GM18502 (cell line): ENCODE data around the gene DHDDS.
"Not testable (repeated sequence)": the region's sequence is repeated elsewhere in the genome, so short reads cannot be mapped to it uniquely, and the experiment has no call there.

Source experiments
- ATAC-seq: cut with Tn5 transposase; IDR thresholded peaks from one replicate; pipeline ENCODE4 v1.9.1; 2021; ENCODE audit warnings: mild to moderate bottlenecking; ENCODE audit not compliant: unreplicated experiment, poor library complexity

DHDDS gene

GRCh38 chr1:26431979-26432695 lies at the start of gene DHDDS:
Gene DHDDS, plus strand, starts transcription at chr1:26432321. Its CDS starts 625 bp downstream, at chr1:26432946.
- ATAC-seq, result peak; percentile 93

GRCh38 chr1:26384076-26384475 lies 48.0 kb upstream of the DHDDS start:
- no peak for ATAC-seq

GRCh38 chr1:26385063-26385462 lies 47.1 kb upstream of the DHDDS start:
- not testable (repeated sequence) for ATAC-seq

GRCh38 chr1:26387447-26387846 lies 44.7 kb upstream of the DHDDS start:
- no peak for ATAC-seq

- ATAC-seq, result no peak
Observed at GRCh38 chr1:26388791-26389445, 43.2 kb upstream of the DHDDS start.

GRCh38 chr1:26389604-26390247 lies 42.4 kb upstream of the DHDDS start:
- no peak for ATAC-seq

GRCh38 chr1:26391450-26391849 lies 40.7 kb upstream of the DHDDS start:
- no peak for ATAC-seq

- no peak for ATAC-seq
Observed at GRCh38 chr1:26395754-26396153, 36.4 kb upstream of the DHDDS start.

- ATAC-seq, result no peak
Observed at GRCh38 chr1:26399034-26399433, 33.1 kb upstream of the DHDDS start.

- no peak for ATAC-seq
Observed at GRCh38 chr1:26401891-26402290, 30.2 kb upstream of the DHDDS start.

- ATAC-seq, result no peak
Observed at GRCh38 chr1:26403656-26404055, 28.5 kb upstream of the DHDDS start.

GRCh38 chr1:26404641-26405040 lies 27.5 kb upstream of the DHDDS start:
- no peak for ATAC-seq

- ATAC-seq, result no peak
Observed at GRCh38 chr1:26405281-26405915, 26.7 kb upstream of the DHDDS start.

- ATAC-seq, result no peak
Observed at GRCh38 chr1:26408604-26409003, 23.5 kb upstream of the DHDDS start.

- no peak for ATAC-seq
Observed at GRCh38 chr1:26409191-26409807, 22.8 kb upstream of the DHDDS start.

- ATAC-seq, result no peak
Observed at GRCh38 chr1:26410706-26411623, 21.2 kb upstream of the DHDDS start, which contains the start of gene LIN28A. Gene LIN28A, plus strand, starts transcription at chr1:26410817. Its CDS starts 75 bp downstream, at chr1:26410892.

GRCh38 chr1:26411624-26412074 lies 20.5 kb upstream of the DHDDS start:
- no peak for ATAC-seq

GRCh38 chr1:26412180-26412840 lies 19.8 kb upstream of the DHDDS start:
- no peak for ATAC-seq

GRCh38 chr1:26413031-26413430 lies 19.1 kb upstream of the DHDDS start:
- no peak for ATAC-seq
